Right atrium auricular region (tissue), 2 donors: ENCODE results near the gene KISS1R. TPM values are rescaled to one million over a fixed set of nuclear protein-coding genes. Genes with fewer than 3 reads are reported as not detected.

ENCODE experiments used
- DNase-seq: peaks from one replicate; pipeline ENCODE4 v3.0.0-alpha.2; 2019; ENCODE audit warnings: low spot score
- H3K27ac ChIP-seq, 2 donors: fragments of 200-600 bp; sonication (generic); 1 replicate in 1 of 2; 2 replicates in 1 of 2; pipeline ENCODE4 v1.5.1; 2016 to 2019
- H3K27me3 ChIP-seq, 2 donors: fragments of 200-600 bp; sonication (generic); one replicate each; pipeline versions ENCODE4 v1.5.1 to v1.6.0; 2017 to 2019
- H3K36me3 ChIP-seq: fragments of 200-600 bp; sonication (generic); one replicate; pipeline ENCODE4 v1.5.1; 2016
- H3K4me1 ChIP-seq, 2 donors: fragments of 200-600 bp; sonication (generic); one replicate each; pipeline versions ENCODE4 v1.5.1 to v1.6.0; 2017 to 2019
- H3K4me3 ChIP-seq, 2 donors: fragments of 200-600 bp; sonication (generic); 1 replicate in 1 of 2; 2 replicates in 1 of 2; pipeline ENCODE4 v1.5.1; 2017 to 2019; ENCODE audit warnings: mild to moderate bottlenecking in 1 of 2, moderate library complexity in 1 of 2
- H3K9me3 ChIP-seq, 2 donors: fragments of 200-600 bp; sonication (generic); one replicate each; pipeline ENCODE4 v1.5.1; 2019
- total RNA-seq, 2 donors: library from RNA; depleted of rRNA; stranded (reverse); fragments of >200 nt; gene quantifications; one replicate each; pipeline ENCODE4 v1.1.0, GENCODE V29; 2016
- TF ChIP-seq, protein P1 (sequence below), 2 donors: fragments of 200-600 bp; sonication (generic); IDR thresholded peaks; one replicate each; pipeline ENCODE4 v1.5.1; 2019; ENCODE audit warnings: antibody characterized with exemption in 2 of 2

Gene KISS1R
- total RNA-seq, 2 donors from 2014 or later, result not detected

- H3K27me3 ChIP-seq, result no peaks in the 10 kb centered on the region
- no peak overlapping the region for H3K27ac ChIP-seq
- H3K36me3 ChIP-seq, result peaks cover 16% of the 10 kb centered on the region
- H3K4me3 ChIP-seq, result no peak overlapping the region
- H3K4me1 ChIP-seq, result no peaks in the 10 kb centered on the region
- TF ChIP-seq, protein P1, sequence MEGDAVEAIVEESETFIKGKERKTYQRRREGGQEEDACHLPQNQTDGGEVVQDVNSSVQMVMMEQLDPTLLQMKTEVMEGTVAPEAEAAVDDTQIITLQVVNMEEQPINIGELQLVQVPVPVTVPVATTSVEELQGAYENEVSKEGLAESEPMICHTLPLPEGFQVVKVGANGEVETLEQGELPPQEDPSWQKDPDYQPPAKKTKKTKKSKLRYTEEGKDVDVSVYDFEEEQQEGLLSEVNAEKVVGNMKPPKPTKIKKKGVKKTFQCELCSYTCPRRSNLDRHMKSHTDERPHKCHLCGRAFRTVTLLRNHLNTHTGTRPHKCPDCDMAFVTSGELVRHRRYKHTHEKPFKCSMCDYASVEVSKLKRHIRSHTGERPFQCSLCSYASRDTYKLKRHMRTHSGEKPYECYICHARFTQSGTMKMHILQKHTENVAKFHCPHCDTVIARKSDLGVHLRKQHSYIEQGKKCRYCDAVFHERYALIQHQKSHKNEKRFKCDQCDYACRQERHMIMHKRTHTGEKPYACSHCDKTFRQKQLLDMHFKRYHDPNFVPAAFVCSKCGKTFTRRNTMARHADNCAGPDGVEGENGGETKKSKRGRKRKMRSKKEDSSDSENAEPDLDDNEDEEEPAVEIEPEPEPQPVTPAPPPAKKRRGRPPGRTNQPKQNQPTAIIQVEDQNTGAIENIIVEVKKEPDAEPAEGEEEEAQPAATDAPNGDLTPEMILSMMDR (IDR thresholded peaks at IDR 0.05), result no peak
- DNase-seq, result no peak
- H3K9me3 ChIP-seq, result no peaks in the 10 kb centered on the region
Measured at GRCh38 chr19:963486-963951, 46.4 kb downstream of the KISS1R start.

DNA sequence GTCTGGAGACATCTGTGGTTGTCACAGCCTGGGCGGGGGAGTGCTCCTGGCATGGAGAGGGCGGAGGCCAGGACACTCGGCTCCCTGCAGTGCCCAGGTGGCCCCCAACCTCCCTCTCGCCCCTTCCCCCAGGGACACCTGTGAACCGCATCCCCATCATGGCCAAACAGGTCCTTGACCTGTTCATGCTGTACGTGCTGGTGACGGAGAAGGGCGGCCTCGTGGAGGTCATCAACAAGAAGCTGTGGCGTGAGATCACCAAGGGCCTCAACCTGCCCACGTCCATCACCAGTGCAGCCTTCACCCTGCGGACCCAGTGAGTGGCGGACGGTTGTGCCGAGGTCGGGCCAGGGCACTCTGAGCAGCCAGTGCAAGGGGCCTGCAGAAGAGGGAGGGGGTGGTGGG lies 47.0 kb downstream of the KISS1R start:
- no peak overlapping the region for H3K4me3 ChIP-seq
- no peak for DNase-seq
- H3K27me3 ChIP-seq, result no peaks in the 10 kb centered on the region
- peaks cover 22% of the 10 kb centered on the region for H3K36me3 ChIP-seq
- no peaks in the 10 kb centered on the region for H3K9me3 ChIP-seq
- H3K27ac ChIP-seq, result no peak overlapping the region
- no peaks in the 10 kb centered on the region for H3K4me1 ChIP-seq
- TF ChIP-seq, protein P1 (IDR thresholded peaks at IDR 0.05), result no peak

DNA sequence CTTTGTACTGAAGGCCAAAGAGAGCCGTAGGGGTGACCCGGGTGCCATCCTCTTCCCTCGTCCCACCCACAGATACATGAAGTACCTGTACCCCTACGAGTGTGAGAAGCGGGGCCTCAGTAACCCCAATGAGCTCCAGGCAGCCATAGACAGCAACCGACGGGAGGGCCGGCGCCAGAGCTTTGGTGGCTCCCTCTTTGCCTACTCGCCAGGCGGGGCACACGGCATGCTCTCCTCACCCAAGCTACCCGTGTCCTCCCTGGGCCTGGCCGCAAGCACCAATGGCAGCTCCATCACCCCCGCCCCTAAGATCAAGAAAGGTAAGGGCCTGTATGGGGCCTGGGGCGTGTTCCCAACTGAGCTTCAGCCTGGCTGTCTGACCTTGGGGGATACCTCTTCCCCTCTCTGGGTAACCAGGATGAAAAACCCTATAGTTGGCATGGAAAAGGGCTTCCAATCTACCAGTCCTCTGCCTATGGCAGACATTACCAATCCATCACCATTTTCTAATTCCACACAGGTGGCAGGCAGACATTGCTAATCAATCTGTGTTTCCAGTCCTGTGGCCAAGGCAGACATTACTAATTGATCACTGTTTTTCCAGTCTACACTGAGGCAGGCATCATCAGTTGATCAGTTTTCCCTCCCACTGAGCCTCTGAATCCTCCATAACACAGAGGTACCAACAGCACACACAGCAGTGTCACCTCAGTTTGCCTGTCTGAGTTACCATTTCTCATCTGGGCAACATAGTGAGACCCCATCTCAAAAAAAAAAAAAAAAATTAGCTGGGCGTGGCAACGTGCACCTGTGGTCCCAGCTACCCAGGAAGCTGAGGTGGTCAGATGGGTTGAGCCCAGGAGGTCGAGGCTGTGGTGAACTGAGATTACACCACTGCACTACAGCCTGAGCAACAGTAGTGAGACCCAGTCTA lies 47.9 kb downstream of the KISS1R start:
- Histone ChIP-seq H3K4me1 (no peaks in the 10 kb centered on the region), H3K9me3 (no peaks in the 10 kb centered on the region), H3K27ac (no peak overlapping the region), H3K4me3 (no peak overlapping the region), H3K27me3 (no peaks in the 10 kb centered on the region), H3K36me3 (peaks cover 22% of the 10 kb centered on the region)
- DNase-seq, result no peak
- TF ChIP-seq, protein P1 (IDR thresholded peaks at IDR 0.05), result no peak

GRCh38 chr19:966485-967088 lies 49.5 kb downstream of the KISS1R start:
- no peaks in the 10 kb centered on the region for H3K27me3 ChIP-seq
- peaks cover 0 to 7% of the 10 kb centered on the region in 2 donors for H3K9me3 ChIP-seq
- no peaks in the 10 kb centered on the region for H3K4me1 ChIP-seq
- TF ChIP-seq, protein P1 (IDR thresholded peaks at IDR 0.05), result no peak
- no peak overlapping the region for H3K27ac ChIP-seq
- no peak for DNase-seq
- peaks cover 33% of the 10 kb centered on the region for H3K36me3 ChIP-seq
- no peak overlapping the region for H3K4me3 ChIP-seq

Other genes with a start within 250 kb of the KISS1R start
- 100 to 1,000 TPM in 1 of 2 donors, 10 to 100 TPM in 1; 64.4 to 437 TPM for gene FSTL3, start 240.9 kb upstream of the KISS1R start, total RNA-seq
- not detected for gene PRSS57, start 221.9 kb upstream of the KISS1R start, total RNA-seq
- gene PALM, start 208.4 kb upstream of the KISS1R start, total RNA-seq, result 10 to 100 TPM; 28.7 to 64.9 TPM
- gene MISP, start 166.2 kb upstream of the KISS1R start, total RNA-seq, result 1 to 10 TPM in 1 of 2 donors, under 1 TPM in 1; 0.96 to 1.5 TPM
- 10 to 100 TPM; 49.4 to 73.9 TPM for gene PTBP1, start 119.9 kb upstream of the KISS1R start, total RNA-seq
- gene PLPPR3, start 95.4 kb upstream of the KISS1R start, total RNA-seq, result not detected
- gene AZU1, start 89.5 kb upstream of the KISS1R start, total RNA-seq, result not detected
- gene PRTN3, start 76.3 kb upstream of the KISS1R start, total RNA-seq, result not detected
- under 1 TPM; 0.67 to 0.83 TPM for gene ELANE, start 65.0 kb upstream of the KISS1R start, total RNA-seq
- 100 to 1,000 TPM; 133 to 652 TPM for gene CFD, start 57.7 kb upstream of the KISS1R start, total RNA-seq
- gene MED16, start 24.1 kb upstream of the KISS1R start, total RNA-seq, result 10 to 100 TPM; 17.7 to 26.5 TPM
- gene RNU6-9, start 23.8 kb upstream of the KISS1R start, total RNA-seq, result not detected
- 10 to 100 TPM; 19.5 to 30.4 TPM for gene R3HDM4, start 4.1 kb upstream of the KISS1R start, total RNA-seq
- 1 to 10 TPM; 1.7 to 3.4 TPM for gene ARID3A, start 8.7 kb downstream of the KISS1R start, total RNA-seq
- gene WDR18, start 67.0 kb downstream of the KISS1R start, total RNA-seq, result 10 to 100 TPM; 13.3 to 24.9 TPM
- gene GRIN3B, start 83.1 kb downstream of the KISS1R start, total RNA-seq, result under 1 TPM in 1 of 2 donors, not detected in 1; 0.12 TPM
- gene TMEM259, start 103.8 kb downstream of the KISS1R start, total RNA-seq, result 100 to 1,000 TPM; 129 to 170 TPM
- gene RNU6-2, start 104.2 kb downstream of the KISS1R start, total RNA-seq, result not detected
- gene CNN2, start 109.3 kb downstream of the KISS1R start, total RNA-seq, result 10 to 100 TPM; 47.8 to 48.5 TPM
- gene ABCA7, start 122.8 kb downstream of the KISS1R start, total RNA-seq, result 1 to 10 TPM; 4.8 to 5.9 TPM
- 10 to 100 TPM in 1 of 2 donors, 1 to 10 TPM in 1; 5.2 to 12.8 TPM for gene ARHGAP45, start 149.8 kb downstream of the KISS1R start, total RNA-seq
- gene POLR2E, start 178.0 kb downstream of the KISS1R start, total RNA-seq, result 100 to 1,000 TPM; 149 to 252 TPM
- gene GPX4, start 186.7 kb downstream of the KISS1R start, total RNA-seq, result 100 to 1,000 TPM; 404 to 529 TPM